Measurements from ENCODE around the gene MPL.

GRCh38 chr1:43327549-43328292, 9.9 kb upstream of the MPL start:
- TF ChIP-seq POLR2A (IDR thresholded peaks at IDR 0.05) (no peak), CTCF (IDR thresholded peaks at IDR 0.05 in 8 of 11, conservative IDR thresholded peaks at IDR 0.05 in 3 of 11) (no peak), POLR2AphosphoS5 (IDR thresholded peaks at IDR 0.05) (no peak)

Data from spleen (tissue), 7 donors.